ENCODE measurements around the gene CDC73.
"Not testable (repeated sequence)": the region's sequence is repeated elsewhere in the genome, so short reads cannot be mapped to it uniquely, and the experiment has no call there.

CDC73 gene

DNA sequence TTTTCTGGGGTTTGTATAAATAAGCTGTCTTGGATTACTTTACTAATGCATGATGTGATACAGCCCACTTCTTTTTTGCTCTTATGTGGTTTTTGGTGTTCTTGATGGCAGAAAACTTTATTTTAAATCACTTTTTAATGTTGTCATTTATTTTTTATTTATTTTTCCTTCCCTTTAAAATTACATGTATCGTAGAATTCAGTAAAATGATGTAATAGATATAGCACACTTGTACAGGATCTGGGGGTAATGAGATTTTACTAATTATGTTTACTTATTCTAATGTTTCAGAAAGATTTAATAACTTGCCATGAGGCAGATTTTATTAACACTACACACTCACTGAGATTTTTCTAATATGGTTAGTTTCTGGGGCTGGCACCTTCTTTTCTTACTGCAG, 65.3 kb downstream of the CDC73 start:
- DNase-seq (ENCODE audit: low spot score): no peak
- no peak for TF ChIP-seq CTCF (IDR thresholded peaks at IDR 0.05; ENCODE audit: borderline replicate concordance, control extremely low read depth, extremely low read depth, insufficient read depth, missing control alignments)
- in situ Hi-C loops (cut with MboI; ENCODE audit: low sequenced_read_pairs, unreplicated experiment): no loop called here

DNA sequence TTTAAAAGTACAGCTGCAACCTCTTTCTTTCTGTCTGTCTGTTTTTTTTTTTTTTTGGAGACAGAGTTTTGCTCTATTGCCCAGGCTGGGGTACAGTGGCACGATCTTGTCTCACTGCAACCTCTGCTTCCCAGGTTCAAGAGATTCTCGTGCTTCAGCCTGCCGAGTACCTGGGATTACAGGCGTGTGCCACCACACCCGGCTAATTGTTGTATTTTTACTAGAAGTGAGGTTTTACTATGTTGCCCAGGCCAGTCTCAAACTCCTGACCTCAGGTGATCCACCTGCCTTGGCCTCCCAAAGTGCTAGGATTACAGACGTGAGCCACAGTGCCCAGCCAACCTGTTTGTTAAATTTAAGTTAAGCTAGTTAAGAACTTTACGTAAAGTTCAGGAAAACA, 67.1 kb downstream of the CDC73 start:
- in situ Hi-C loops (cut with MboI; ENCODE audit: low sequenced_read_pairs, unreplicated experiment); DNase-seq (ENCODE audit: low spot score): not testable (repeated sequence)

DNA sequence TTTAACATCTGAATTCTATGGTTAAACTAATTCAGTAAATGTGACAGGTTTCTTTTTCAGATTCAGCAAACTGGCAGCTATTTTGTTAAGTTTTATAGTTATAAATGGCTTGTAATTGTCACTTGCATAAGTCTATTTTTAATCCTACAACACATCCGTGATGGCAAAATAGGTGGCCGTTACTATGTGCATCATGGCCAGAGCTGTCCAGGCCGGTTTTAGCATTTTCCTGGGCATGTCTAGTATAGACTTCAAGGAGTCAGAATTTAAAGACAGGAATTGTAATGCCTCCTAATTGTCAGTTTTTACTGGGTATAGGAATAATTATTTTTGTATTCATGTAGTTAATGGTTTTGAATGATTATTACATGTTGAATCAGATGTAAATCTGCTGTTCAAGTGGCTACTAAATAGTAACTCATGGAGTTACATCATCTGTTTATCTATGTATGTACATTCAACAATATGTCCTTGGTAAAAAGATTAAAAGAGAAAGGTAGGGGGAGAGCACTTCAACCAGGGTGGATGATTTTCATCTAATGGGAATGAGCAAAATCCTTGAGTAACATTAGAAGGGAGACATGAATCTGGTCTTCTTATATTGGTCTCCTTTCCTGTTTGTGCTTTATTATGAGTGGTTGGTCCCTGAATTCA, 67.7 kb downstream of the CDC73 start:
- no peak for TF ChIP-seq CTCF (IDR thresholded peaks at IDR 0.05; ENCODE audit: borderline replicate concordance, control extremely low read depth, extremely low read depth, insufficient read depth, missing control alignments)
- no peak for DNase-seq (ENCODE audit: low spot score)
- in situ Hi-C loops (cut with MboI; ENCODE audit: low sequenced_read_pairs, unreplicated experiment): no loop called here

GRCh38 chr1:193190096-193190744, 68.4 kb downstream of the CDC73 start:
- in situ Hi-C loops (cut with MboI; ENCODE audit: low sequenced_read_pairs, unreplicated experiment): no loop called here
- TF ChIP-seq CTCF (IDR thresholded peaks at IDR 0.05; ENCODE audit: borderline replicate concordance, control extremely low read depth, extremely low read depth, insufficient read depth, missing control alignments): no peak
- DNase-seq (ENCODE audit: low spot score): no peak

- in situ Hi-C loops (cut with MboI; ENCODE audit: low sequenced_read_pairs, unreplicated experiment): no loop called here
- no peak for DNase-seq (ENCODE audit: low spot score)
- TF ChIP-seq CTCF (IDR thresholded peaks at IDR 0.05; ENCODE audit: borderline replicate concordance, control extremely low read depth, extremely low read depth, insufficient read depth, missing control alignments): no peak
Measured at GRCh38 chr1:193192586-193192985, 70.8 kb downstream of the CDC73 start.

- in situ Hi-C loops (cut with MboI; ENCODE audit: low sequenced_read_pairs, unreplicated experiment): no loop called here
- TF ChIP-seq CTCF (IDR thresholded peaks at IDR 0.05; ENCODE audit: borderline replicate concordance, control extremely low read depth, extremely low read depth, insufficient read depth, missing control alignments): no peak
- DNase-seq (ENCODE audit: low spot score): no peak
Measured at GRCh38 chr1:193199940-193200339, 78.1 kb downstream of the CDC73 start.

GRCh38 chr1:193201021-193201420, 79.2 kb downstream of the CDC73 start:
- DNase-seq (ENCODE audit: low spot score): no peak
- in situ Hi-C loops (cut with MboI; ENCODE audit: low sequenced_read_pairs, unreplicated experiment): no loop called here
- TF ChIP-seq CTCF (IDR thresholded peaks at IDR 0.05; ENCODE audit: borderline replicate concordance, control extremely low read depth, extremely low read depth, insufficient read depth, missing control alignments): no peak

Measured in GM13976 (cell line).